Keratinocyte (primary cell): ENCODE data around the gene DNAH10. TPM values are rescaled to one million over a fixed set of nuclear protein-coding genes. Genes with fewer than 3 reads are reported as not detected.

Experiments used
- DNase-seq: peaks from one replicate; pipeline ENCODE4 v3.0.0-alpha.2; 2011; ENCODE audit warnings: low read depth, missing footprints, low spot score
- FAIRE-seq: peaks from 2 replicates; lab custom pipeline; 2011; peaks lifted over from hg19 to GRCh38; lab: Jason Lieb, UNC
- H2AFZ ChIP-seq: 2 replicates; pipeline ENCODE4 v1.6.0; 2012; ENCODE audit warnings: low read length, control low read depth, inconsistent platforms; ENCODE audit not compliant: control insufficient read depth
- H3K27ac ChIP-seq: 2 replicates; pipeline ENCODE4 v1.5.1; 2011; ENCODE audit warnings: low read length; ENCODE audit not compliant: control insufficient read depth, insufficient read depth
- H3K27me3 ChIP-seq: 3 replicates; pipeline ENCODE4 v1.6.0; 2011; ENCODE audit warnings: low read length; ENCODE audit not compliant: control insufficient read depth, insufficient read depth; ENCODE audit errors: extremely low read depth
- H3K36me3 ChIP-seq, 2 experiments: 2 replicates in 1 of 2; 3 replicates in 1 of 2; pipeline ENCODE4 v1.5.1; 2011; ENCODE audit warnings: low read length in 2 of 2, mild to moderate bottlenecking in 1 of 2; ENCODE audit not compliant: control insufficient read depth in 2 of 2, insufficient read depth in 2 of 2; ENCODE audit errors: extremely low read depth in 1 of 2
- H3K4me1 ChIP-seq: 3 replicates; pipeline ENCODE4 v1.5.1; 2011; ENCODE audit warnings: low read length; ENCODE audit not compliant: control insufficient read depth, insufficient read depth; ENCODE audit errors: extremely low read depth
- H3K4me2 ChIP-seq: 3 replicates; pipeline ENCODE4 v1.6.0; 2011; ENCODE audit warnings: low read depth, low read length; ENCODE audit not compliant: control insufficient read depth, insufficient read depth; ENCODE audit errors: extremely low read depth
- H3K4me3 ChIP-seq, 3 experiments: fragments of 200-600 bp in 1 of 3; sonication (generic) in 1 of 3; 2 replicates in 2 of 3; 3 replicates in 1 of 3; pipeline ENCODE4 v1.5.1; 2011 to 2016; ENCODE audit warnings: low read length in 3 of 3, mild to moderate bottlenecking in 3 of 3, control low read depth in 2 of 3, inconsistent platforms in 1 of 3, low read depth in 1 of 3, mixed read lengths in 1 of 3, mixed run types in 1 of 3, moderate library complexity in 1 of 3; ENCODE audit not compliant: control insufficient read depth in 2 of 3, insufficient read depth in 2 of 3; ENCODE audit errors: extremely low read depth in 1 of 3
- H3K79me2 ChIP-seq: 2 replicates; pipeline ENCODE4 v1.6.0; 2012; ENCODE audit warnings: low read length; ENCODE audit not compliant: control insufficient read depth, insufficient read depth
- H3K9ac ChIP-seq: 3 replicates; pipeline ENCODE4 v1.6.0; 2011; ENCODE audit warnings: low read length; ENCODE audit not compliant: control insufficient read depth, insufficient read depth; ENCODE audit errors: extremely low read depth
- H3K9me1 ChIP-seq: 3 replicates; pipeline ENCODE4 v1.6.0; 2011; ENCODE audit warnings: low read length; ENCODE audit not compliant: control insufficient read depth, insufficient read depth; ENCODE audit errors: extremely low read depth
- H3K9me3 ChIP-seq: 2 replicates; pipeline ENCODE4 v1.5.1; 2012; ENCODE audit warnings: low read depth, low read length; ENCODE audit not compliant: control insufficient read depth
- H4K20me1 ChIP-seq: 3 replicates; pipeline ENCODE4 v1.6.0; 2011; ENCODE audit warnings: low read length; ENCODE audit not compliant: control insufficient read depth, insufficient read depth; ENCODE audit errors: extremely low read depth
- CTCF ChIP-seq, 3 experiments: IDR thresholded peaks in 1 of 3; conservative IDR thresholded peaks in 1 of 3; optimal IDR thresholded peaks in 1 of 3; 2 replicates in 2 of 3; 3 replicates in 1 of 3; pipeline versions ENCODE3 to v1.5.1; 2011; ENCODE audit warnings: low read length in 3 of 3, mild to moderate bottlenecking in 3 of 3, moderate library complexity in 2 of 3, control low read depth in 1 of 3, inconsistent platforms in 1 of 3; ENCODE audit not compliant: insufficient read depth in 2 of 3; ENCODE audit errors: extremely low read depth in 1 of 3
- EZH2 ChIP-seq: IDR thresholded peaks from one replicate; pipeline ENCODE4 v1.6.1; 2012; ENCODE audit warnings: inconsistent platforms, mild to moderate bottlenecking, low read length, moderate library complexity
- dilution Hi-C: fragments of 300-500 bp; cut with MboI; formaldehyde crosslinking; loops from one replicate; pipeline ENCODE4 v1.7.0; 2020; ENCODE audit warnings: low sequenced_read_pairs; ENCODE audit not compliant: extremely low pct_ligation_motif_present
- polyA plus RNA-seq, 5 experiments: library from polyadenylated mRNA; depleted of rRNA in 3 of 5; stranded (reverse) in 3 of 5; stranded (forward) in 1 of 5; unstranded in 1 of 5; fragments of >200 nt; gene quantifications; 1 replicate in 1 of 5; 2 replicates in 3 of 5; 3 replicates in 1 of 5; pipeline versions ENCODE4 v1.2.1 to v1.2.3, GENCODE V29; 2011 to 2012; ENCODE audit warnings: missing spikeins in 2 of 5, low read depth in 1 of 5, low replicate concordance in 1 of 5

DNAH10 gene
- polyA plus RNA-seq, 1 donor (not counting 4 experiments of a cell fraction or from before 2014, with no cell fraction given): 0.08 TPM

- Histone ChIP-seq H3K79me2 (no peaks in the 10 kb centered on the region), H3K27me3 (peaks cover 9% of the 10 kb centered on the region)
- FAIRE-seq: no peak
Observed at GRCh38 chr12:123829561-123829960, 67.5 kb downstream of the DNAH10 start.

GRCh38 chr12:123830675-123831074 is 68.6 kb downstream of the DNAH10 start:
- dilution Hi-C loops: no loop called here
- H3K9me3 ChIP-seq: no peaks in the 10 kb centered on the region
- TF ChIP-seq EZH2 (no peak), CTCF (optimal IDR thresholded peaks at IDR 0.05 in 1 of 3, IDR thresholded peaks at IDR 0.05 in 1 of 3, conservative IDR thresholded peaks at IDR 0.05 in 1 of 3; ENCODE audit: extremely low read depth in 1 of 3, insufficient read depth in 2 of 3, low read length in 3 of 3) (no peak)
- FAIRE-seq (no peak), DNase-seq (no peak)
- no peaks in the 10 kb centered on the region for H3K9me1 ChIP-seq
- no peaks in the 10 kb centered on the region for H4K20me1 ChIP-seq
- H3K9ac ChIP-seq: no peak overlapping the region
- H3K4me2 ChIP-seq: no peak overlapping the region
- H3K4me1 ChIP-seq: no peaks in the 10 kb centered on the region
- H3K79me2 ChIP-seq: no peaks in the 10 kb centered on the region
- no peak overlapping the region for H3K27ac ChIP-seq
- no peak overlapping the region for H3K4me3 ChIP-seq
- H3K36me3 ChIP-seq: no peaks in the 10 kb centered on the region
- H2AFZ ChIP-seq: no peak overlapping the region
- H3K27me3 ChIP-seq: peaks cover 6% of the 10 kb centered on the region

More at GRCh38 chr12:123829561-123829960, 67.5 kb downstream of the DNAH10 start:
- Histone ChIP-seq H3K4me2 (no peak overlapping the region), H3K27ac (no peak overlapping the region), H3K4me3 (no peak overlapping the region), H3K36me3 (no peaks in the 10 kb centered on the region), H3K9me3 (no peaks in the 10 kb centered on the region), H3K9ac (no peak overlapping the region), H4K20me1 (no peaks in the 10 kb centered on the region), H3K4me1 (no peaks in the 10 kb centered on the region), H3K9me1 (no peaks in the 10 kb centered on the region), H2AFZ (no peak overlapping the region)
- DNase-seq: no peak
- TF ChIP-seq EZH2 (no peak), CTCF (optimal IDR thresholded peaks at IDR 0.05 in 1 of 3, IDR thresholded peaks at IDR 0.05 in 1 of 3, conservative IDR thresholded peaks at IDR 0.05 in 1 of 3; ENCODE audit: extremely low read depth in 1 of 3, insufficient read depth in 2 of 3, low read length in 3 of 3) (no peak)
- dilution Hi-C loops: no loop called here
